OCI-M1 (cell line): ENCODE measurements around the gene FAM83F.

ENCODE experiments used
- DNase-seq: peaks from one replicate; lab custom pipeline; 2025; lab: John Stamatoyannopoulos, UW

Gene FAM83F

DNA sequence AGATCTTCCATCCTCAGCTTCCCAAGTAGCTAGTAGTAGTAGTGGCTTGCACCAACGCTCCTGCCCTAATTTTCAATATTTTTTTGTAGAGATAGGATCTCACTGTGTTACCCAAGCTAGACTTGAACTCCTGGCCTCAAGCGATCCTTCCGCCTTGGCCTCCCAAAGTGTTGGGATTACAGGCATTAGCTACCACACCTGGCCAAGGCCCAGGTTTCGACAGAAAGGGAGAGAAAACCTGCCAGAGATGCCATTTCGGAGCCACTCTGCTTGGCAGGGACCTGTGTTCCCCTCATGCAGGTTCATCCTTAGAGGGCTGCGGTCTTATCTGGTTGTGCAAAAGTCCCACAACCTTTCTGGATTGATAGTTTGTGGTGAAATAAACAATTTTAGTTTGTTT lies 41.4 kb downstream of the FAM83F start:
- no peak for DNase-seq

- peak; percentile 81 for DNase-seq
Measured at GRCh38 chr22:40036591-40037225, 42.0 kb downstream of the FAM83F start.

DNA sequence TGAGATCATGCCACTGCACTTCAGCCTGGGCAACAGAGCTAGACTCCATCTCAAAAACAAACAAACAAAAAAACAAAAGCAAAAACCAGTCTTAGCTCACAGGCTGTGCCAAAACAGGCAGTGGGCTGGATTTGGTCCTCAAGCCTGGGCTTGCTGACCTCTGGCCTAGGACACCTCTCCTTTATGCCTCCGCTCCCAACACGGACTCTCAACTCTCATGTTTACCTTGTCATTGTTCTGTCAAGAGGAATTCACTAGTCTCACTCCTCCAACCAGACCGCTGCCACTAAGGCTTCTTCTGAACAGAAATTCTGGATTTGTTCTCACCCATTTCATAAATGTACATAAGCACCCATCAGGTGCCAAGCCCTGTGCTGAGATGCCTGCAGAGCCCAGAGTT lies 42.6 kb downstream of the FAM83F start:
- no peak for DNase-seq

- no peak for DNase-seq
Measured at GRCh38 chr22:40039482-40040115, 44.8 kb downstream of the FAM83F start.

DNA sequence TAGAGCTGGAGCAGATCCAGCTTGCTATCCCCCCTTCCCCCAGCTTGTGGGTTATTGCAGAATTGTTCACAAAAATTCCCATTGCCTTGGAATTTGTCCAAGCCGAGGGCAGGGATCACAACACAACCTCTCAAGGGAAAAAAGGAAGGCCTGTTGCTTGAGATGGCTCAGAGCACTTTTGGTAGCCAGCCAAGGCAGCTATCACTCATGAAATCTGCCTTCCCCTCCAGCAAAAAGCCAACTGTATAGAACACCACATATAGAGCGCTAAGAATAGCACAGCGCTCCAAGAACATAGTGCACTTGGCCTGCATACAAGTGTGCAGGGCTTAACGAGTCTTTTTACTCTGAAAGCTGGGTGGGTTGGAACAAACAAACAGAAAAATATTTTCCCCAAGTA lies 46.2 kb downstream of the FAM83F start:
- peak; percentile 81 for DNase-seq

DNA sequence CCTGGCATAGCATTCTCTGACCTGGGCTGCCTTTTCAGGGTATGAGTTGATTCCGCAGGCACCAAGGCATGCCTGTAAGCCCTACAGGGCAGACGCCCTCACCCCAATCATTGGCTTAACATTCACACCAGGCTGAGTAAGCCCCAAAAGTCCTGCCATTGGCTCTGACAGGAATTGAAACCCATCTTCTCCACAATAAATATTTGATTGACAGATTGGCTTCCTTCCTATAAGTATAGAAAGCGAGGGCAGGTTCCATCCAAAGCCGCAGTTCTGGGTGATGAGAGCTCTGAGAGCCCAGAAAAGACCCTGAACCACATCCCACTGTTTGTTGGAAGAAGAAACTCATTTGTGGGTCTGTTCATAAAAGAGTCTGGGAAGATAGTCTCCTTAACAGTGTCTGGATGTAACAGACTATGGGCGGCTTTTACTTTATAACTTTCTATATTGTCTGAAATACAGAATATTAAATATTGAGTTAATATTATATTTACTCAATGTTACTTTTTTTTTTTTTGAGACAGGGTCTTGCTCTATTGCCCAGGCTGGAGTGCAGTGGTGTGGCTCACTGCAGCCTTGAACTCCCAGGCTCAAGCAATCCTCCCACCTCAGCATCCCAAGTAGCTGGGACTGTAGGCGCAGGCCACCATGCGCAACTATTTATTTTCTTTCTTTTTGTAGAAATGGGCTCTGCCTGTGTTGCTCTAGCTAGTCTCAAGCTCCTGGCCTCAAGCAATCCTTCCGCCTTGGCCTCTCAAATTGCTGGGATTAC lies 46.8 kb downstream of the FAM83F start:
- no peak for DNase-seq

- DNase-seq, result no peak
Measured at GRCh38 chr22:40042312-40042711, 47.6 kb downstream of the FAM83F start.

DNA sequence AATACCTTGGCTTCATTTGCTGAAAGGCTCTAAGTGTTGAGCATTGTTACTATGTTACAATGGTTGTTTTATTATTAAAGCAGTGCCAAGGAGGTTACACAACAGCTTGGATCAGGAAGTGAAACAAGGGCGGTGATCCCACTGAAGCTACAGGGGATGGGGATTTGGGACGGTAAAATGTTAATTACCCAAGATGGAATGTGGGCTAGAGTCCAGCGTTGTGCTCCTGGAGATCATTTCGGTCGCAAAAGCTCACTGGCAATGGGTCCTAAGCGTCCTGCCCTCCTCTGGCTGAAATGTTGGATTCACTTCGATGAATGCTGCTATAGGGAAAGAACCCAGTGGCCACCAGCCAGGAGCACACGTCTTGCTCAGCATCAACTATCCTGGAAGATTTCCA lies 48.3 kb downstream of the FAM83F start:
- DNase-seq, result no peak

DNA sequence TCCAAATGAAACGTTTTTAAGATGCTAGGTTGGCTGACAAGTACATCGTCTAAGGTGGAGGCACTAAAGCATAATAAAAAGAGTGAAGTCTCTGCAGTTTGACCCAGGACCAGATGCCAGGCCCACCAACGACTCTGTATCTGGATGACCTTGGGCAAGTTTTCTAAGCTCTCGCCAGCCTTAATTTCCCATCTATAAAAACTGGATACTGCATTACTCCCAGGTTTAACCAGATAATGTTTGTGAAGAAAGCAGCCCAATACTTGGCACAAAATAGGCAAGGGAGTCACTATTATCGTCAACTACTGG lies 49.0 kb downstream of the FAM83F start:
- no peak for DNase-seq

- DNase-seq, result peak; percentile 99
Measured at GRCh38 chr22:40044102-40044869, 49.5 kb downstream of the FAM83F start.

GRCh38 chr22:40044870-40045834 lies 50.4 kb downstream of the FAM83F start:
- peak; percentile 71 for DNase-seq

DNA sequence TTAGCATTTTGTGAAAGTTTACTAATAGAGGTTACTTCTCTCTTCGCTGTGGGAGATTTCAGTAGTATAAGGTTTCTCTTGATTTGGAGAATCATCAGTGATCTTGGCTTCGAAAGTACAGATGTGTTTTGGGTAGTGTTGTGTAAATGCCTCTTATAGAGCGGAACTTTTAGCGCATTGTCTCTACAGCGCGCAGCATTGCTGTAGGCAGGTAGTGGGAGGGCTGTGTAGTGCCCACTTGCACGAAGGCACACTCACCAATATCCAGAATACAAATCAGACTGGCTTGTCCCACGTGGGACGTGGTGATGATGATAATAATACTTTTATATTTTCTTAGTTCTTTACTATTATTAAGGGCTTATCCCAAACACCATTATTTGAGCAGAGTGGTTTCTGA lies 51.4 kb downstream of the FAM83F start:
- no peak for DNase-seq

DNA sequence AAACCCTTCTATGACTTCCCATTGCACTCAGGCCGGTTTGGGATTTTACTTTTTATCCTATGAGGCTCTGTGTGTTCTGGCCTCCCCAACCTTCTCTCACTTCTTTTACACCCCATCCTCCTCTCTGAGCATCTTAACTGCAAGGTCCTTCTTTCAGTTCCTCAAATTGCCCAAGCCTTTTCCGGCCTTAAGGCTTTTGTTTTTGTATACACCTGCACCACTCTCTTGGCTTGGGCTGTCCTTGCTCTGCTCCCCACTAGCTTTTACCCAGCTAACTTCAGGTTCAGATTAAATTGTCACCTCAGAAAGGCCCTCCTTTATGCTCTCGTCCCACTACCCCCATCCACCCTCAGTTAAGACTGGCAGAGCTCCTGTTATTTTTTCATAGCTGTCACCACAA lies 55.5 kb downstream of the FAM83F start:
- DNase-seq, result no peak

GRCh38 chr22:40051322-40051721 lies 56.6 kb downstream of the FAM83F start:
- no peak for DNase-seq

GRCh38 chr22:40053460-40053859 lies 58.7 kb downstream of the FAM83F start:
- no peak for DNase-seq

DNA sequence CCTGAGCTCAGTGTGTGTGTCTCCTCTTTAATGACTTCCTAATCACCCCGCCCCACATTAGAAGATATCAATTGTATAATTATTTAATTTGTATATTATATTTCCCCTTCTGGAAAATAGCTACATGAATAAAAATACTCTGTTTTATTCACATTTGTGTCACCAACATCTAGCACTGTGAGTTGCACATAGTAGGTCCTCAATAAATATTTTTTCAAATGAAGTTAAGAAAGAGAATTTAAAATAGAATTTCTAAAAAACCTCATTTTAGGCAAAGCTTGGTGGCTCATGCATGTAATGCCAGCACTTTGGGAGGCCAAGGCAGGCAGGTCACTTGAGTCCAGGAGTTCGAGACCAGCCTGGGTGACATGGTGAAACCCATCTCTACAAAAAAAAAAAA lies 59.7 kb downstream of the FAM83F start:
- DNase-seq, result no peak

DNA sequence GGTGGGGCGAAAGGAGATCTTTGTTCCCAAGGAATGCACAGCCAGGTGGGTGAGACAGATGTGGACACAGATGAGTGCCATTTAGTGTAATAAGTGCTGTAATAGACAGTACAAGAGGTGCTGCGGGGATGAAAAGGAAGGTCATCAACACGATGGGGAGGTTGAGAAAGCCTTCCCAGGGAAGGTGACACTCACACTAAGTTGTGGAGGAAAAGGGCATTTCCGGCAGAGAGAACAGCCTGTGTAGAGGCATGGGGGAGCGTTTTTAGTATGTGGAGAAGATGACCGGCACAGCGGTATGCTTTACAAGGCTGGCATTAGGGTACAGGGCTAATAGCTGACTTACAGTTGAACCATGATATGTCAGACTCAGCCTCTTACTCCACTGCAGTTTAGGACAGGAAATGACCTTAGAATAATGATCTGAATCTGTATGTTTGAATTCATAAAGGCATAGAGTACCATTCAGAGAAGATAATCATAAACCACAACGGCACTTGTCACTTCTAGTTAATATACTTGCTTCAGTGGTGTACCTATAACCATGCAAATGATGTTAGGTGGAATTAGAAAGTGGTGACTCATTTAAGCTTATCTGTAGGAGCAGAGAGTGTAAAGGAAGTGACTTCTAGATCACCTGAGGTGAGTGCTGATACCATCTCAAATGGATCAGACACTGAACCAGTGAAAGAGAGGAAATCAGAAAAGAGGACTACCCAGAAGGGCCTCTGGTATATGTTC lies 60.6 kb downstream of the FAM83F start:
- peak; percentile 43 for DNase-seq

DNA sequence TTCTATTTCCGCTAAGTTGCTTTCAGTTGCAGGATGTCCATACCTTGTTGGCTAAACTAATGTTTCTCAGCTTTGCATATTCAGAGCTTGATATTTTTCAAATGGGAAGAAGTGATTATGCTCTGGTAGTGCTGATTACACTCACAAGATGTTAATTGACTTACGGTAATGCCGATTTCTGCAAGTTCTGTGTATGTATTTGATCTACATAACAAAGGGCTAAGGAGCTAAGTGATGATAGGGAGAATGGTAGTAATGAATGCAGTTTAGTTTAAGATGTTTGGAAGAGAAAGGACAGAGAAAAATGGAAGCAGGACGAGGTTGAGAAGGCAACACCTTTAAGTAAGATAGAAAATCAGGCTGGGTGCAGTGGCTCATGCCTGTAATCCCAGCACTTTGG lies 61.4 kb downstream of the FAM83F start:
- DNase-seq, result no peak

GRCh38 chr22:40056559-40056958 lies 61.8 kb downstream of the FAM83F start:
- DNase-seq, result no peak

GRCh38 chr22:40057652-40058051 lies 62.9 kb downstream of the FAM83F start:
- DNase-seq, result no peak

- no peak for DNase-seq
Measured at GRCh38 chr22:40058265-40058664, 63.5 kb downstream of the FAM83F start.
